Measurements from ENCODE around the gene PAAF1. TPM values are rescaled to one million over a fixed set of nuclear protein-coding genes. Genes with fewer than 3 reads are reported as not detected.

Gene PAAF1
- total and polyA plus RNA-seq, 2 of the 13 experiments (the other 11 are each of a cell fraction or from before 2014, with no cell fraction given) = 13.5 to 28.8 TPM

GRCh38 chr11:73876424-73877310 is at the start of gene PAAF1, which contains the start of gene COA4 (continued):
- TF ChIP-seq ZBTB7A (CRISPR knock-in tag; IDR thresholded peaks at IDR 0.05) = peak; percentile 24; the same call in 1 of the 2 replicates
- TF ChIP-seq PAWR (CRISPR knock-in tag; IDR thresholded peaks at IDR 0.05; ENCODE audit: borderline replicate concordance) = no peak
- no peak for TF ChIP-seq ZNF644 (CRISPR knock-in tag; IDR thresholded peaks at IDR 0.05; ENCODE audit: low read depth)
- peak; percentile 97 for TF ChIP-seq GABPB1 (CRISPR knock-in tag; IDR thresholded peaks at IDR 0.05)
- no peak for TF ChIP-seq KLF9 (CRISPR knock-in tag; IDR thresholded peaks at IDR 0.05; ENCODE audit: low read depth)
- TF ChIP-seq AGO1 (IDR thresholded peaks at IDR 0.05; ENCODE audit: low read depth, low read length, poor library complexity, severe bottlenecking) = no peak
- TF ChIP-seq TEAD3 (CRISPR knock-in tag; optimal IDR thresholded peaks at IDR 0.05; ENCODE audit: borderline replicate concordance) = peak; percentile 90
- TF ChIP-seq, protein P1, sequence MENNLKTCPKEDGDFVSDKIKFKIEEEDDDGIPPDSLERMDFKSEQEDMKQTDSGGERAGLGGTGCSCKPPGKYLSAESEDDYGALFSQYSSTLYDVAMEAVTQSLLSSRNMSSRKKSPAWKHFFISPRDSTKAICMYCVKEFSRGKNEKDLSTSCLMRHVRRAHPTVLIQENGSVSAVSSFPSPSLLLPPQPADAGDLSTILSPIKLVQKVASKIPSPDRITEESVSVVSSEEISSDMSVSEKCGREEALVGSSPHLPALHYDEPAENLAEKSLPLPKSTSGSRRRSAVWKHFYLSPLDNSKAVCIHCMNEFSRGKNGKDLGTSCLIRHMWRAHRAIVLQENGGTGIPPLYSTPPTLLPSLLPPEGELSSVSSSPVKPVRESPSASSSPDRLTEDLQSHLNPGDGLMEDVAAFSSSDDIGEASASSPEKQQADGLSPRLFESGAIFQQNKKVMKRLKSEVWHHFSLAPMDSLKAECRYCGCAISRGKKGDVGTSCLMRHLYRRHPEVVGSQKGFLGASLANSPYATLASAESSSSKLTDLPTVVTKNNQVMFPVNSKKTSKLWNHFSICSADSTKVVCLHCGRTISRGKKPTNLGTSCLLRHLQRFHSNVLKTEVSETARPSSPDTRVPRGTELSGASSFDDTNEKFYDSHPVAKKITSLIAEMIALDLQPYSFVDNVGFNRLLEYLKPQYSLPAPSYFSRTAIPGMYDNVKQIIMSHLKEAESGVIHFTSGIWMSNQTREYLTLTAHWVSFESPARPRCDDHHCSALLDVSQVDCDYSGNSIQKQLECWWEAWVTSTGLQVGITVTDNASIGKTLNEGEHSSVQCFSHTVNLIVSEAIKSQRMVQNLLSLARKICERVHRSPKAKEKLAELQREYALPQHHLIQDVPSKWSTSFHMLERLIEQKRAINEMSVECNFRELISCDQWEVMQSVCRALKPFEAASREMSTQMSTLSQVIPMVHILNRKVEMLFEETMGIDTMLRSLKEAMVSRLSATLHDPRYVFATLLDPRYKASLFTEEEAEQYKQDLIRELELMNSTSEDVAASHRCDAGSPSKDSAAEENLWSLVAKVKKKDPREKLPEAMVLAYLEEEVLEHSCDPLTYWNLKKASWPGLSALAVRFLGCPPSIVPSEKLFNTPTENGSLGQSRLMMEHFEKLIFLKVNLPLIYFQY (CRISPR knock-in tag; IDR thresholded peaks at IDR 0.05; ENCODE audit: borderline replicate concordance) = no peak
- TF ChIP-seq ZNF816 (CRISPR knock-in tag; IDR thresholded peaks at IDR 0.05; ENCODE audit: borderline replicate concordance) = peak; percentile 75; the same call in 1 of the 2 replicates
- no peak for TF ChIP-seq XBP1 (CRISPR knock-in tag; IDR thresholded peaks at IDR 0.05)
- no peak for TF ChIP-seq SKI (IDR thresholded peaks at IDR 0.05; ENCODE audit: partially characterized antibody)
- no peak for TF ChIP-seq PREB (CRISPR knock-in tag; IDR thresholded peaks at IDR 0.05)
- TF ChIP-seq ZBTB46 (CRISPR knock-in tag; IDR thresholded peaks at IDR 0.05; ENCODE audit: borderline replicate concordance) = no peak
- no peak for TF ChIP-seq MIER2 (CRISPR knock-in tag; IDR thresholded peaks at IDR 0.05)
- TF ChIP-seq ZNF740 (CRISPR knock-in tag; IDR thresholded peaks at IDR 0.05) = no peak
- TF ChIP-seq ZNF552 (CRISPR knock-in tag; IDR thresholded peaks at IDR 0.05; ENCODE audit: borderline replicate concordance) = peak; percentile 99
- peak; percentile 67; the same call in 1 of the 2 replicates for TF ChIP-seq REPIN1 (CRISPR knock-in tag; IDR thresholded peaks at IDR 0.05; ENCODE audit: borderline replicate concordance, low read depth)
- no peak for TF ChIP-seq ZNF75D (CRISPR knock-in tag; IDR thresholded peaks at IDR 0.05; ENCODE audit: borderline replicate concordance)
- TF ChIP-seq ZNF720 (CRISPR knock-in tag; IDR thresholded peaks at IDR 0.05) = no peak
- TF ChIP-seq CHCHD3 (CRISPR knock-in tag; IDR thresholded peaks at IDR 0.05) = no peak
- TF ChIP-seq GATAD2A (CRISPR knock-in tag; IDR thresholded peaks at IDR 0.05) = 0 out of 2 replicates have a peak, but pooled peaks have one; percentile 29
- TF ChIP-seq, protein P2, sequence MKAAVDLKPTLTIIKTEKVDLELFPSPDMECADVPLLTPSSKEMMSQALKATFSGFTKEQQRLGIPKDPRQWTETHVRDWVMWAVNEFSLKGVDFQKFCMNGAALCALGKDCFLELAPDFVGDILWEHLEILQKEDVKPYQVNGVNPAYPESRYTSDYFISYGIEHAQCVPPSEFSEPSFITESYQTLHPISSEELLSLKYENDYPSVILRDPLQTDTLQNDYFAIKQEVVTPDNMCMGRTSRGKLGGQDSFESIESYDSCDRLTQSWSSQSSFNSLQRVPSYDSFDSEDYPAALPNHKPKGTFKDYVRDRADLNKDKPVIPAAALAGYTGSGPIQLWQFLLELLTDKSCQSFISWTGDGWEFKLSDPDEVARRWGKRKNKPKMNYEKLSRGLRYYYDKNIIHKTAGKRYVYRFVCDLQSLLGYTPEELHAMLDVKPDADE (CRISPR knock-in tag; IDR thresholded peaks at IDR 0.05) = no peak
